ENCODE data around the gene NXPH4. TPM values are rescaled to one million over a fixed set of nuclear protein-coding genes. Genes with fewer than 3 reads are reported as not detected.

NXPH4 gene
- total RNA-seq, 1 experiment from 2014 or later, result 1.7 TPM

GRCh38 chr12:57183939-57184725 lies 32.5 kb upstream of the NXPH4 start:
- DNase-seq (ENCODE audit: low read depth), result no peak

- no peak for DNase-seq (ENCODE audit: low read depth)
Measured at GRCh38 chr12:57185403-57185802, 31.2 kb upstream of the NXPH4 start.

- no peak for DNase-seq (ENCODE audit: low read depth)
Measured at GRCh38 chr12:57185906-57186508, 30.6 kb upstream of the NXPH4 start.

DNA sequence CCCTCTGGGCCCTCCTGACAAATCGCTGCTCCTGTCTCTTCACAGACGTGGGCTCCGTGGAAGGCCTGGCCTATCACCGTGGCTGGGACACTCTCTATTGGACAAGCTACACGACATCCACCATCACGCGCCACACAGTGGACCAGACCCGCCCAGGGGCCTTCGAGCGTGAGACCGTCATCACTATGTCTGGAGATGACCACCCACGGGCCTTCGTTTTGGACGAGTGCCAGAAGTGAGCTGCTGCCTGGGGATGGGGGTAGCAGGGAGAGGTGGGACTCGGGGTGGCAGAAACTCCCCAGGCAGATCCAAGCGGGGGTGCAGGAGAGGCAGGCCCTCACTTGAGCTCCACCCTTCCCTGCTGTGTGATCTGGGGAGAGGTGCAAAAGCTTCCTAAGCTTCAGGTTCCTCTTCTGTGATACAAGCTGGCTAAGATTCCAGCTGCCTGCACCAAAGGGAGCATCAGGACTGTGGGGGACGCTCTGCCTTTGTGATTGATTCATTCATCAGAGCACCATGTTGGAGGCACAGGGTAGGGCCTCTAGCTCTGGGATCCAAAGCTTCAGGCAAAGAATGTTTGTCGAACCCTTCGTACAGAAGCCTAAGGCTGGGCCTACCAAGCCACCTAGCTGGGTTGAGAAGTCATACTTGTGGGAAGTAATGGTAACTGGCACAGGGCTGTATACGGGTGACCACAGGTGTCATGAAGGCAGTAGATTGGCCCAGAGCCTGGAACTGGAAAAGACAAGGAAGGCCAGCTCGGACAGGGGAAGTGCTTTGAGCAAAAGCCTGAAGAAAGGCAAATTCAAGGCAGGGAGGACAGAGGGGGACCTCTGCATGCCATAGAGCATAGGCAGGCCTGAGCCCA lies 29.1 kb upstream of the NXPH4 start:
- DNase-seq (ENCODE audit: low read depth), result no peak

DNA sequence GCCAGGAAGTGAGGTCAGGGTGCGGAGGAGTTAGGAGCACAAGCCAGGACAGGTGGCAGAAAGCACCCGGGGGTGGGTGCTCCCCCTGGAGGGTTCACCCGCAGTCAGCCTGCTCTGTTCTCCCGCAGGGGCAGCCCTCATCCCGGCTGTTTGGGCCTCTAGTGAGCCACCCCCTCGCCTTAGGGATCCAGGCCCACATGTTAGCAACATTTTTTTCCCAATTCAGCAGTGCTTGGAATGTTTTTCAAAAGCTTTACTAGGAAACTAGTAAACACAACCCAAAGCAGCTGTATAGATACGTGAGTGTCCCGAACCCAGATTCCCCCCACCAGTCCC lies 28.5 kb upstream of the NXPH4 start:
- DNase-seq (ENCODE audit: low read depth), result no peak

- peak; percentile 24 for DNase-seq (ENCODE audit: low read depth)
Measured at GRCh38 chr12:57190037-57190436, 26.6 kb upstream of the NXPH4 start.

- no peak for DNase-seq (ENCODE audit: low read depth)
Measured at GRCh38 chr12:57190821-57191220, 25.8 kb upstream of the NXPH4 start.

DNA sequence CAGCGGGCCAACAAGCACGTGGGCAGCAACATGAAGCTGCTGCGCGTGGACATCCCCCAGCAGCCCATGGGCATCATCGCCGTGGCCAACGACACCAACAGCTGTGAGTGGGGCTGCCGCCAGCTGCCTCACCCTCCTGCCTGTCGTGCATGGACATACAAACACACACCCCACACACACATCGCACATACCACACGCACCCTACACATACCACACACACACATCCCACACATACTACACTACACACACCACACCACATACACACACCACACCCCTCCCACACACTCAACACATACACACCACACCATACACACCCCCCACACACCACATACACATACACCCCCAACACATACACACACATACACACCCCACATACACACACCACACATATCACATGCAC lies 25.2 kb upstream of the NXPH4 start:
- peak; percentile 17 for DNase-seq (ENCODE audit: low read depth)

DNA sequence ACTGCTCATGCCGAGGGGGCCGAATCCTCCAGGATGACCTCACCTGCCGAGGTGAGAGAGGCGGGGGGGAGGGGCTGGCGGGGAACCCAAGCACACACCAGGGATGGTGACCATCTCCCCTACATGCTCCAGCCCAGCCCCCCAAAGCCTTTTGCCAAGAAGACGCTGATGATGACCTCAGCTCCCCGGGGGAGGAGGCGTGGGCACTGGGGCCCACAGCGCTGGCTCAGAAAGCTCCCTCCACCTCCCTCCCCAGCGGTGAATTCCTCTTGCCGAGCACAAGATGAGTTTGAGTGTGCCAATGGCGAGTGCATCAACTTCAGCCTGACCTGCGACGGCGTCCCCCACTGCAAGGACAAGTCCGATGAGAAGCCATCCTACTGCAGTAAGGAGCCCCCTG lies 23.7 kb upstream of the NXPH4 start:
- no peak for DNase-seq (ENCODE audit: low read depth)

GRCh38 chr12:57193706-57194245 lies 22.8 kb upstream of the NXPH4 start:
- no peak for DNase-seq (ENCODE audit: low read depth)

DNA sequence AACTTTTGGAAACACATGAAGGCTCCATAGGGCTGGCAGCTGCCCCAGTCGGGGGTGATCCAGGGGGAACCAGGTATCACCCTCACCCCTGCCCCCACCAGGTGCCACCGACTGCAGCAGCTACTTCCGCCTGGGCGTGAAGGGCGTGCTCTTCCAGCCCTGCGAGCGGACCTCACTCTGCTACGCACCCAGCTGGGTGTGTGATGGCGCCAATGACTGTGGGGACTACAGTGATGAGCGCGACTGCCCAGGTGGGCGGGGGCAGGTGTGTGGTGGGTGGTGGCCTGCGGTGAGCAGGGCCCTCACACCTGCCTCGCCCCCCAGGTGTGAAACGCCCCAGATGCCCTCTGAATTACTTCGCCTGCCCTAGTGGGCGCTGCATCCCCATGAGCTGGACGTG lies 22.3 kb upstream of the NXPH4 start:
- no peak for DNase-seq (ENCODE audit: low read depth)

- DNase-seq (ENCODE audit: low read depth), result no peak
Measured at GRCh38 chr12:57195186-57195585, 21.4 kb upstream of the NXPH4 start.

DNA sequence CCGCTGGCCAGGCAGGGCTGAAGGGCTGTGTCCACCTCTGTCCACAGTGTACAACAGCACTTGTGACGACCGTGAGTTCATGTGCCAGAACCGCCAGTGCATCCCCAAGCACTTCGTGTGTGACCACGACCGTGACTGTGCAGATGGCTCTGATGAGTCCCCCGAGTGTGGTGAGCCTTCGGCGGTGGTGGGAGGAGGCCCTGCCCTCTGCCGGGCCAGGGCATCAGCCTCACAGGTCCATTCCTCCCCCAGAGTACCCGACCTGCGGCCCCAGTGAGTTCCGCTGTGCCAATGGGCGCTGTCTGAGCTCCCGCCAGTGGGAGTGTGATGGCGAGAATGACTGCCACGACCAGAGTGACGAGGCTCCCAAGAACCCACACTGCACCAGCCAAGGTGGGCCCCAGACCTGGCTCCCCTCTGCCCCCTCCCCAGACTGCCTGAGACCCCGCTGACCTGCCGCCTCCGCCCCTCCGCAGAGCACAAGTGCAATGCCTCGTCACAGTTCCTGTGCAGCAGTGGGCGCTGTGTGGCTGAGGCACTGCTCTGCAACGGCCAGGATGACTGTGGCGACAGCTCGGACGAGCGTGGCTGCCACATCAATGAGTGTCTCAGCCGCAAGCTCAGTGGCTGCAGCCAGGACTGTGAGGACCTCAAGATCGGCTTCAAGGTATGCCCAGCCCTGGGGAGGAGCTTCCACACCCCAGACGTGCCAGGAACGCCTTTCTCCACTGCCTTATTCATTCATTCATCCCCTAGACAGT lies 20.8 kb upstream of the NXPH4 start:
- DNase-seq (ENCODE audit: low read depth), result no peak

- no peak for DNase-seq (ENCODE audit: low read depth)
Measured at GRCh38 chr12:57196439-57196838, 20.2 kb upstream of the NXPH4 start.

- no peak for DNase-seq (ENCODE audit: low read depth)
Measured at GRCh38 chr12:57196956-57197355, 19.6 kb upstream of the NXPH4 start.

DNA sequence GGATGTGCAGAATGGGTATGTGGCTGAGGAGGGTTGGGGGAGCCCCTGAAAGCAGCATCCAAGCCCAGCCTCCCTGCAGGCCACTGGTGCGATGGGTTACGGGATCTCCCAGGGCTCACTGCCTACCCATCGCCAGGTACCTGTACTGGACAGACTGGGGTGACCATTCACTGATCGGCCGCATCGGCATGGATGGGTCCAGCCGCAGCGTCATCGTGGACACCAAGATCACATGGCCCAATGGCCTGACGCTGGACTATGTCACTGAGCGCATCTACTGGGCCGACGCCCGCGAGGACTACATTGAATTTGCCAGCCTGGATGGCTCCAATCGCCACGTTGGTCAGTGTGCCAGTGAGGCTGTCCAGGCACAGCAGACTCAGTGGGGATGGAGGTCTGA lies 18.3 kb upstream of the NXPH4 start:
- no peak for DNase-seq (ENCODE audit: low read depth)

DNA sequence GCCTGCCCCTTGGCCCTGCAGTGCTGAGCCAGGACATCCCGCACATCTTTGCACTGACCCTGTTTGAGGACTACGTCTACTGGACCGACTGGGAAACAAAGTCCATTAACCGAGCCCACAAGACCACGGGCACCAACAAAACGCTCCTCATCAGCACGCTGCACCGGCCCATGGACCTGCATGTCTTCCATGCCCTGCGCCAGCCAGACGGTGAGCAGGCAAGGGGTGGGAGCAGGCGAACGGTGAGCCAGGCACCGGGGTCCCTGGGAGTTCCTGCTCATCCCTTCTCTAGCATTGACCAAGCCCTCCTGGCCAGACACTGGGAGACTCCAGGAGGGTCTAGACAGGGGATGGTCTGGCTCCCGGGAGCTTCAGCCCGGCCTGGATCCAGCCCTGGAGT lies 17.4 kb upstream of the NXPH4 start:
- DNase-seq (ENCODE audit: low read depth), result no peak

GRCh38 chr12:57200497-57200896 lies 16.1 kb upstream of the NXPH4 start:
- DNase-seq (ENCODE audit: low read depth), result no peak

- no peak for DNase-seq (ENCODE audit: low read depth)
Measured at GRCh38 chr12:57201219-57201618, 15.4 kb upstream of the NXPH4 start.

- no peak for DNase-seq (ENCODE audit: low read depth)
Measured at GRCh38 chr12:57201631-57202030, 15.0 kb upstream of the NXPH4 start.

DNA sequence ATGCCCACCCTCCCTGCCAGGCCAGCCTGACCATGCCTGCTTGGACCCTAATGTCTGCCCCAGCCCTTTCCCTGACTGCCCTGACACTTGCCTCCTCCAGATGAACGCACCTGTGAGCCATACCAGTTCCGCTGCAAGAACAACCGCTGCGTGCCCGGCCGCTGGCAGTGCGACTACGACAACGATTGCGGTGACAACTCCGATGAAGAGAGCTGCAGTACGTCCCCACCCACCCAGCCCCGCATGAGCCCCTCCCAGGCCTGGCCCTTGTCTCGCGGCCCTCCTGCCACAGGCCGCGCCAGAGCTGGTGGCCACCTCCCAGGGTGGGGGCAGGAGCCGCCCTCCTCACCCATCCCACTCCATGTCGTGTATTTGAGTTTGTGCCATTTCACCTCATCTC lies 14.3 kb upstream of the NXPH4 start:
- DNase-seq (ENCODE audit: low read depth), result no peak

DNA sequence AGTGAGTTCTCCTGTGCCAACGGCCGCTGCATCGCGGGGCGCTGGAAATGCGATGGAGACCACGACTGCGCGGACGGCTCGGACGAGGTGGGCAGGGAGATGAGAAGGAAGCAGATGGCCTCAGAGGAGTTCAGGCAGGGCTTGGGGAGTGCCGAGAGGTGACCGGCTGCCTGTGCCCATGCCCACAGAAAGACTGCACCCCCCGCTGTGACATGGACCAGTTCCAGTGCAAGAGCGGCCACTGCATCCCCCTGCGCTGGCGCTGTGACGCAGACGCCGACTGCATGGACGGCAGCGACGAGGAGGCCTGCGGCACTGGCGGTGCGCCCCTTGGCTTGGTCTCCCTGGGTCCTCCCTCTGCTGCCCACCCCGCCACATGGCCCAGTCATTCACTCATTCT lies 13.4 kb upstream of the NXPH4 start:
- DNase-seq (ENCODE audit: low read depth), result no peak

Measured in RPMI7951 (cell line).